ENCODE results near the gene RCOR3.

The RCOR3 gene

GRCh38 chr1:211361202-211361601 is 102.0 kb downstream of the RCOR3 start:
- no peak for DNase-seq (ENCODE audit: low read depth, low spot score)
- no peak overlapping the region for H3K27ac ChIP-seq

Data from epithelial cell of prostate (primary cell).